Gastrocnemius medialis (tissue), 4 donors: ENCODE results near the gene TK1. TPM values are rescaled to one million over a fixed set of nuclear protein-coding genes. Genes with fewer than 3 reads are reported as not detected.
"Not testable (repeated sequence)": the region's sequence is repeated elsewhere in the genome, so short reads cannot be mapped to it uniquely, and the experiment has no call there.

Experiments used
- ATAC-seq, 2 donors: fragments of 150-250 bp; one replicate each; pipeline ENCODE4 v1.9.1; 2016
- DNase-seq, 2 donors: peaks; one replicate each; pipeline ENCODE4 v3.0.0-alpha.2; 2019
- H3K27ac ChIP-seq, 4 donors: fragments of 200-600 bp; sonication (generic); 1 replicate in 1 of 4; 2 replicates in 3 of 4; pipeline ENCODE4 v1.5.1; 2016 to 2018; ENCODE audit warnings: mild to moderate bottlenecking in 2 of 4, moderate library complexity in 1 of 4
- H3K27me3 ChIP-seq, 3 donors: fragments of 200-600 bp; sonication (generic) in 2 of 3; 1 replicate in 1 of 3; 2 replicates in 2 of 3; pipeline versions ENCODE4 v1.5.1 to v1.6.0; 2016 to 2019; ENCODE audit warnings: mild to moderate bottlenecking in 1 of 3, moderate library complexity in 1 of 3
- H3K36me3 ChIP-seq, 2 donors: fragments of 200-600 bp; sonication (generic) in 1 of 2; one replicate each; pipeline ENCODE4 v1.5.1; 2017 to 2018
- H3K4me1 ChIP-seq, 2 donors: fragments of 200-600 bp; sonication (generic) in 1 of 2; one replicate each; pipeline ENCODE4 v1.5.1; 2016 to 2017; ENCODE audit warnings: mild to moderate bottlenecking in 2 of 2
- H3K4me3 ChIP-seq, 4 donors: fragments of 200-600 bp; sonication (generic) in 3 of 4; 1 replicate in 1 of 4; 2 replicates in 3 of 4; pipeline ENCODE4 v1.5.1; 2016 to 2019; ENCODE audit warnings: mild to moderate bottlenecking in 2 of 4
- H3K9me3 ChIP-seq, 3 donors: fragments of 200-600 bp; sonication (generic) in 2 of 3; 1 replicate in 1 of 3; 2 replicates in 2 of 3; pipeline ENCODE4 v1.5.1; 2016 to 2019
- CTCF ChIP-seq, 5 experiments: fragments of 450-650 bp in 3 of 5; fragments of 200-600 bp in 2 of 5; sonication (generic) in 2 of 5; IDR thresholded peaks in 4 of 5; conservative IDR thresholded peaks in 1 of 5; 1 replicate in 4 of 5; 2 replicates in 1 of 5; pipeline ENCODE4 v1.5.1; 2016 to 2019; ENCODE audit warnings: antibody characterized with exemption in 5 of 5, mild to moderate bottlenecking in 3 of 5, moderate library complexity in 3 of 5
- POLR2A ChIP-seq, 2 donors: fragments of 450-650 bp; IDR thresholded peaks; one replicate each; pipeline ENCODE4 v1.6.1; 2017; ENCODE audit warnings: antibody characterized with exemption in 2 of 2, mild to moderate bottlenecking in 2 of 2, moderate library complexity in 2 of 2
- in situ Hi-C, 4 donors: fragments of 200-750 bp; cut with MboI; loops; one replicate each; pipeline versions ENCODE4 v1.15.0 to v1.8.0; 2017; ENCODE audit warnings: low sequenced_read_pairs in 4 of 4
- intact Hi-C: fragments of 100-400 bp; cut with DNase I; formaldehyde crosslinking; loops from one replicate; pipeline ENCODE4 v1.15.1; 2023; ENCODE audit warnings: low total_unique reads
- total RNA-seq, 4 donors: library from RNA; depleted of rRNA; stranded (reverse); fragments of >200 nt; gene quantifications; one replicate each; pipeline versions ENCODE4 v1.1.0 to v1.2.3, GENCODE V29; 2016

TK1 gene
- total RNA-seq, 4 donors from 2014 or later = 0.22 to 2.1 (median 0.60) TPM

- peak; percentile 19 to 46 for ATAC-seq
- in situ Hi-C loops = no loop called here
- no peak for TF ChIP-seq POLR2A (IDR thresholded peaks at IDR 0.05)
- TF ChIP-seq CTCF (IDR thresholded peaks at IDR 0.05 in 4 of 5, conservative IDR thresholded peaks at IDR 0.05 in 1 of 5) = no peak
- Histone ChIP-seq H3K4me3 (peak overlapping the region in 1 of 4 donors; percentile 14), H3K4me1 (peaks cover 61 to 74% of the 10 kb centered on the region in 2 donors), H3K36me3 (peaks cover 0 to 15% of the 10 kb centered on the region in 2 donors), H3K27me3 (no peaks in the 10 kb centered on the region), H3K9me3 (no peaks in the 10 kb centered on the region), H3K27ac (peak overlapping the region; percentile 88 to 96 (median 94))
- intact Hi-C loops = no loop called here
- DNase-seq = peak; percentile 42 to 64
These were observed 13.6 kb downstream of the TK1 start for GRCh38 chr17:78173097-78173715.

- TF ChIP-seq CTCF (IDR thresholded peaks at IDR 0.05 in 4 of 5, conservative IDR thresholded peaks at IDR 0.05 in 1 of 5) = no peak
- TF ChIP-seq POLR2A (IDR thresholded peaks at IDR 0.05) = peak in 1 of 2 donors; percentile 59
- in situ Hi-C loops = no loop called here
- Histone ChIP-seq H3K9me3 (no peaks in the 10 kb centered on the region), H3K4me3 (no peak overlapping the region), H3K27me3 (no peaks in the 10 kb centered on the region), H3K36me3 (peaks cover 0 to 15% of the 10 kb centered on the region in 2 donors), H3K4me1 (peaks cover 61 to 77% of the 10 kb centered on the region in 2 donors), H3K27ac (peak overlapping the region; percentile 88 to 96 (median 94))
- ATAC-seq = peak; percentile 26 to 34
- DNase-seq = peak; percentile 41 to 69
- intact Hi-C loops = no loop called here
These were observed 14.4 kb downstream of the TK1 start for GRCh38 chr17:78172249-78173051.

GRCh38 chr17:78171591-78172248 is 15.1 kb downstream of the TK1 start:
- ATAC-seq, intact Hi-C loops, H3K4me3 ChIP-seq, H3K9me3 ChIP-seq, in situ Hi-C loops, H3K27me3 ChIP-seq: not testable (repeated sequence)
- Histone ChIP-seq H3K36me3 (peaks cover 0 to 15% of the 10 kb centered on the region in 2 donors), H3K27ac (peak overlapping the region; percentile 88 to 96 (median 94)), H3K4me1 (peaks cover 54 to 73% of the 10 kb centered on the region in 2 donors)
- DNase-seq = peak in 1 of 2 donors; percentile 44

- no peak overlapping the region for H3K4me3 ChIP-seq
- intact Hi-C loops = no loop called here
These were observed 15.9 kb downstream of the TK1 start for GRCh38 chr17:78170692-78171590.

More at GRCh38 chr17:78170692-78171590, 15.9 kb downstream of the TK1 start:
- H3K27ac ChIP-seq = peak overlapping the region; percentile 88 to 96 (median 94)
- TF ChIP-seq POLR2A (IDR thresholded peaks at IDR 0.05) (no peak), CTCF (IDR thresholded peaks at IDR 0.05 in 4 of 5, conservative IDR thresholded peaks at IDR 0.05 in 1 of 5) (no peak)
- H3K4me1 ChIP-seq = peaks cover 46 to 65% of the 10 kb centered on the region in 2 donors
- no peak for DNase-seq
- no peaks in the 10 kb centered on the region for H3K27me3 ChIP-seq
- no peaks in the 10 kb centered on the region for H3K9me3 ChIP-seq
- ATAC-seq = no peak
- H3K36me3 ChIP-seq = peaks cover 0 to 15% of the 10 kb centered on the region in 2 donors
- in situ Hi-C loops = no loop called here
